Mesodermal cell (in vitro differentiated cells): ENCODE measurements around the gene GRIPAP1. TPM values are rescaled to one million over a fixed set of nuclear protein-coding genes. Genes with fewer than 3 reads are reported as not detected.

ENCODE experiments used
- H3K27ac ChIP-seq: 2 replicates; pipeline ENCODE4 v1.7.0; 2013; ENCODE audit warnings: mild to moderate bottlenecking, low read depth, low read length, moderate library complexity; ENCODE audit not compliant: severe bottlenecking
- H3K36me3 ChIP-seq: 2 replicates; pipeline ENCODE4 v1.7.1; 2013; ENCODE audit warnings: mild to moderate bottlenecking, low read length, moderate library complexity; ENCODE audit not compliant: control insufficient read depth, insufficient read depth
- H3K4me1 ChIP-seq: one replicate; pipeline ENCODE4 v1.7.1; 2013; ENCODE audit warnings: mild to moderate bottlenecking, low read length; ENCODE audit not compliant: insufficient read depth, control insufficient read depth, poor library complexity, severe bottlenecking
- H3K4me3 ChIP-seq: 2 replicates; pipeline ENCODE4 v1.7.0; 2013; ENCODE audit warnings: low read length, control low read depth, mild to moderate bottlenecking; ENCODE audit not compliant: insufficient read depth, poor library complexity, severe bottlenecking; ENCODE audit errors: extremely low read depth
- H3K9me3 ChIP-seq: 2 replicates; pipeline ENCODE4 v1.7.1; 2013; ENCODE audit warnings: mild to moderate bottlenecking, low read length, moderate library complexity; ENCODE audit not compliant: control insufficient read depth
- WGBS, 2 experiments: methylation state at CpG; one replicate each; pipeline ENCODE4 v1.1.5; 2013; ENCODE audit warnings: missing lambda C conversion rate in 2 of 2; ENCODE audit not compliant: insufficient coverage in 2 of 2; 5-methylcytosine and 5-hydroxymethylcytosine counted together
- polyA plus RNA-seq, 2 experiments: library from polyadenylated mRNA; stranded (reverse); fragments of 50-300 nt; gene quantifications; one replicate each; pipeline ENCODE4 v1.2.3, GENCODE V29; 2013

The GRIPAP1 gene
- 29.5 TPM for polyA plus RNA-seq (2013, experiment 1 of 2)
- 27.6 TPM for polyA plus RNA-seq (2013, experiment 2 of 2)

DNA sequence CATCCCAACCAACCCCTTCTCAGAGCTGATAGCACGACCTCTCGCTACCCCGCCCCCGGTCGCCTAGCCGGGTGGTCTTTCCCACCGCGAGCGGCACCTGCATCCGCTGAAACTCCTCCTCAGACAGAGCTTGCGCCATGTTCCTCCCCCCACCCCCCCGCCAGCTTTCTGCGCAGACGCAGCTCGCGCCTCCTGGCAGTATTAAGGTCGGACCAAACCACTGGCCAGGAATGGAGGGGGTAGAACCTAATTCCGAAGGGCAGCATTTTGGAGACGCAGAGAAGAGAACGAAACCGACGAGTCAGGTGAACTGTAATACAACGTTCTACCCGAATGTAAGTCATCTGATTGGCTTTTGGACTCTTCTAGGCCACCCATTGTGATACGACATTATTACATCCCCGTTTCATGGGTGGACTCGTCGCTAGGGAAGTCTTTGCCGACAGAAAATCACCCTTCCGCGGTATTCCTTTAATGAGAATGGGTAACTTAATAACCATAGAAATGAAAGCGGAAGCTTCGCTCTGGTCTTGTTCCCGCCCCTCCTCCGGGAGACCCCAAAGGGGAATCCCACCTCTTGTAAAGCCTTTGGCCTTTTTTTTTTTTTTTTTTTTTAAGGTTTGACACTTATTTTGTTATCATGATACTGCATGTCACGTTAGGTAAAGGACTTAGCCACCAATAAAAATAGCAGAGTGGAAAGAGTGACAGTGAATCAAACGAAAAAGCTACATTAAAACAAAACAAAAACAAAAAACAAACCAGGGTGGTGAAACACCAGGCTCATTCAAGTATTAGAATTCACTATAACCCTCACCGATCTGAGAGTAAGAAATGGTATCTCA is at the start of gene GRIPAP1:
GRIPAP1 (minus strand) TSS at position 174 of the 845 bp plus-strand sequence; CDS start at position 139, 35 bp downstream.
- WGBS, 2 experiments = 0% methylated on average over 2 to 5 of the region's 38 CpGs
- peak within 1 kb of the TSS; percentile 60 for H3K4me3 ChIP-seq
- peak within 1 kb of the TSS; percentile 99 for H3K27ac ChIP-seq
- H3K36me3 ChIP-seq = peaks cover 12% of the 10 kb centered on the region
- peaks cover 3% of the 10 kb centered on the region for H3K4me1 ChIP-seq
- H3K9me3 ChIP-seq = no peaks in the 10 kb centered on the region

- Histone ChIP-seq H3K27ac (peak overlapping the region; percentile 49), H3K4me3 (no peak overlapping the region), H3K4me1 (peaks cover 10% of the 10 kb centered on the region), H3K36me3 (peaks cover 4% of the 10 kb centered on the region), H3K9me3 (no peaks in the 10 kb centered on the region)
- WGBS, 2 experiments = 54% methylated on average over 6 of the region's 13 CpGs; no CpG with 5 or more reads in 1 of the 2 experiments
Observed at GRCh38 chrX:49043987-49044281, 41.9 kb upstream of the GRIPAP1 start.

DNA sequence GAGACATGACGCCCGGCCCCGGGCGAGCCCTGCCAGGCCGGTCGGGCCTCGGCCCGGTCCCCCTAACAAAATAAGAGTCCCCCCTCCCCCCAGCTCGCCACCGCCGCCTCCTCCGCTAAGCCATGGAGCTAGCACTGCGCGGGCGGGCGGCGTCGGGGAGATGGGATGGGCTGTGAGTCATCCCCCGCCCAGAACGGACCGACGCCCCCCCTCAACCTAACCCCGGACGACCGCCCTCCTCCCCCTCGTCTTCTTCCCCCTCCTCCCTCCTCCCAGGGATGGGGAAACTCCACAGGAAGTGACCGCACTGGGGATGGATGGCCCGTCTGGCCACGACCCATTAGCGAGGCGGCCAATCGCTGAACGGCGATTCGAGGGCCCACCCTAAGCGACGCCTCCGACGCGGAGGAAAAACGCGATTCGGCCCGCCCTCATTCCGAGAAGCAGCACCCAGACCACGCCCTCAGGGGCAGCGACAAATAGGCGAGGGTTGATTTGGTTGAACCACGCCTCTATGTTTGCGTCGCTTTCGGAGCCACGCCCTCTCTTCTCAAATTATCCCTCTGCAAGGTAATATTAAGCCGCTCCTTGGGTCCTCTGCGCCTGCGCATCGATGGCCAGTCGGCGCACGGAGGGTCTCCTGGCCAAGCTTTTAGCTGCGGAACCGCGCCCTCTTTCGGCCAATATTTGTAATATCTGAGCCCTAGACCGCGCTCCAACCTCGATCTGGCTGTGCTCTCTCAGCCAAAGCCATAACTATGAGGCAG is 41.3 kb upstream of the GRIPAP1 start, which contains the start of gene TFE3:
TFE3 (minus strand) TSS at position 138 of the 767 bp plus-strand sequence; CDS start at position 7, 131 bp downstream.
- H3K36me3 ChIP-seq = peaks cover 9% of the 10 kb centered on the region
- H3K4me1 ChIP-seq = peaks cover 10% of the 10 kb centered on the region
- peak within 1 kb of the TSS; percentile 71 for H3K4me3 ChIP-seq
- 0% methylated on average over 30 to 36 of the region's 67 CpGs for WGBS, 2 experiments
- H3K27ac ChIP-seq = peak within 1 kb of the TSS; percentile 76
- no peaks in the 10 kb centered on the region for H3K9me3 ChIP-seq

DNA sequence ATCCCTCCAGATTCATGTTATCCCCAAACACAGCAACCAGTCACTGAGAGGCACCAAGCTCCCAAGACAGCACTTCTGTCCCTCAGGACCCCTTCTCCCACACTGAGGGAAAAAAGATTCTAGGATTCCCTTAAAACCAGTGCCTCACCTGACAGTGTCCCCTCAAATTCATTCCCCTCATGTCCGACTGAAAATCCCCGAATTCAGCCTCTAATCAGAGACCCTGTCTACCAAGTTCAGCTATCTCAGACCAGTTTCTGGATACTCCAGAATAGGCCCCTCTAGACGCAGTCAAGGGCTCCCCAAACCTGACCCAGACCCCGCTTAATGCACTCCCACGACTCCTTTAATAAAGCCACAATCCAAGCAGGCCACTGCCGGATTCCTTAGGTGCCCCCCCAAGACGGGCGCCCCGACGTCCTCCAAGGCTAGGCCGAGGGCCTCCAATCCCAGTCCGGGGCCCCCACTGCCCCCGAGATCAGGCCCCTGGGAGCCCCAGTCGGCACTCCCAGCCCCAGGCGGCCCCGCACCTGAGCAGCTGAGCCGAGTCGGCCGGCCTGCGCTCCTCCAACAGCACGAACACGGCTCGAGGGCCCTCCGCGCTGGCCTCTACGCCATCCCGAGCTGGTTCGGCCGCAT is 40.6 kb upstream of the GRIPAP1 start:
- peak overlapping the region; percentile 76 for H3K27ac ChIP-seq
- no peaks in the 10 kb centered on the region for H3K9me3 ChIP-seq
- 0 to 3% methylated on average over 6 to 7 of the region's 29 CpGs for WGBS, 2 experiments
- peaks cover 16% of the 10 kb centered on the region for H3K36me3 ChIP-seq
- H3K4me3 ChIP-seq = peak overlapping the region; percentile 71
- peaks cover 10% of the 10 kb centered on the region for H3K4me1 ChIP-seq

DNA sequence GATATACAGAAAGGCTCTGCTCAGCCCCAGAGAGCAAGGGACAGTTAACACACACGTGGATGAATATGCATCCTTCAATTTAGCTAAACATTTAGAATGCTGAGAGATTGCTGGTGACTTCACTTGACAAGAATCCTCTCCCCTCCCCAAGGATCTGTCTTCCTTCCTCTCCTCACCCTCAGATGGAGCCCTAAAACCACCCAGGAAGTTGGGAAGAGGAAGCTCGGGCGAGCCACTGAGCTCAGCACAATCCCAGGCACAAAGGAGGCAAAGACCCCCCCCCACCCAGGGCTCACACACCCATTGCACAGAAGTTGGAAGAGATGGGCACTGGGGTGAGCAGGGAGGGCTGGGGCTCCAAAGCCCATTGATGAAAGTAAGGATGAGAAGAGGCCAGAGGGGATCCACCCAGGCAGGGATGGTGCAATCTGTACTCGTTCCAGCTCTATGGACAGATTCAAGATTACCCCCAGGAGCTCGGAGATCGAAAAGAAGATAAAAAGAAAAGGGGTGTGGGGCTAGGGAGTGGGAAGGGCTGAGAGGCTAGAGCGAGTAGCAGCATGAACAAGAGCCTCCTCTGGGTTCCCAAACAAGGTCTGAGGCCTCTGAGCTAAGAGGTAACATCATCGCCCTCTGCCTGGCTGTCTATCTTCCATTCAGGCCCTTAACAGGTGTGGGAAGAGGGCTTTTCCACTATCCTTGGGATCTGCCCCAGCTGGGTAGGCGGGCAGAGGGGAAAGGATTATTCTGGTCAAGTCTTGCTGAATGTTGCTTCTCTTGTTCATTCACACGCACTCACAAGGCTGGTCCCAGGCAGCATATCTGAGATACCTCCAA is 39.9 kb upstream of the GRIPAP1 start:
- H3K36me3 ChIP-seq = peaks cover 22% of the 10 kb centered on the region
- peaks cover 10% of the 10 kb centered on the region for H3K4me1 ChIP-seq
- no peaks in the 10 kb centered on the region for H3K9me3 ChIP-seq
- H3K27ac ChIP-seq = peak overlapping the region; percentile 76
- 0% methylated on average over 1 of the region's 10 CpGs for WGBS, 2 experiments
- H3K4me3 ChIP-seq = peak overlapping the region; percentile 71

- H3K27ac ChIP-seq = peak overlapping the region; percentile 85
- 0 to 13% methylated on average over 2 to 3 of the region's 7 CpGs for WGBS, 2 experiments
- peak overlapping the region; percentile 71 for H3K4me3 ChIP-seq
- no peaks in the 10 kb centered on the region for H3K9me3 ChIP-seq
- peaks cover 10% of the 10 kb centered on the region for H3K4me1 ChIP-seq
- peaks cover 30% of the 10 kb centered on the region for H3K36me3 ChIP-seq
Observed at GRCh38 chrX:49040376-49040955, 38.4 kb upstream of the GRIPAP1 start.

DNA sequence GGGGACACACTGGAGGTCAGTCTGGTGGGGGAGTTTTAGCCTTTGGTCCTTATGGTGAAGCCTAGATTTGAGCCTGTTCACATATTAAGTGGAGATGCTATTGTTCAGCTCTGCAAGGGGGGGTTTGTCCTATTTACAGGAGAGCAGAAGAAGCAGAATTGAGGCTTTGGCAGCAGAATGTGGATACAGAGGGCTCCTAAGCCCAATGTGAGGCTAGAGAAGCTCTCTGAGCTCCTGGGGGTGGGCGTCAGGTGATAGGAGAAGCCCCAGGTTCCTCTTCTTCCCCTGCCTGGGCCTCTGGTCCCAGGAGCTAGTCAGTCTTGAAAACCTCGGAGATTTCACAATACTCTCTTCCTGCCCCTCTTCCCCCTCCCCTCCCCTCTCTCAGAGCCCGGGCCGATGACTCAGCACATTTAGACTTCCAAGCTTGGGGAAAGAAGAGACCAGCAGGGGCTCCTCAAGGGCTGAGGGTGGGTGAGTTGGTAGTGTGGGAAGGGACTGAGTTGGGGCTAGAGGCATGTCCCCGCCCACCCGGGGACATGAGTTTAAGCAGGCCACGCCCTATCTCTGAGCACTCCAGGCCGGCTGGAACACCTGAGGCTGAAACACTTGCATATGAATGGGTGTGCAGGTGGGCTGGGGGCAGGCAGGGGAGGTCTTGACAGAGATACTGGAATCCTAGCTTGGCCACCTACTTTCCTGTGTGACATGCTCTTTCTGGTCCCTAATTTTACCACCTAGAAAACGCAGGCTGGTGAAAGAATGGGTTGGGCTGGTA is 37.7 kb upstream of the GRIPAP1 start:
- H3K4me3 ChIP-seq = peak overlapping the region; percentile 71
- peaks cover 10% of the 10 kb centered on the region for H3K4me1 ChIP-seq
- peaks cover 32% of the 10 kb centered on the region for H3K36me3 ChIP-seq
- H3K27ac ChIP-seq = peak overlapping the region; percentile 85
- no peaks in the 10 kb centered on the region for H3K9me3 ChIP-seq
- WGBS, 2 experiments = 0% methylated on average over 1 to 3 of the region's 9 CpGs

DNA sequence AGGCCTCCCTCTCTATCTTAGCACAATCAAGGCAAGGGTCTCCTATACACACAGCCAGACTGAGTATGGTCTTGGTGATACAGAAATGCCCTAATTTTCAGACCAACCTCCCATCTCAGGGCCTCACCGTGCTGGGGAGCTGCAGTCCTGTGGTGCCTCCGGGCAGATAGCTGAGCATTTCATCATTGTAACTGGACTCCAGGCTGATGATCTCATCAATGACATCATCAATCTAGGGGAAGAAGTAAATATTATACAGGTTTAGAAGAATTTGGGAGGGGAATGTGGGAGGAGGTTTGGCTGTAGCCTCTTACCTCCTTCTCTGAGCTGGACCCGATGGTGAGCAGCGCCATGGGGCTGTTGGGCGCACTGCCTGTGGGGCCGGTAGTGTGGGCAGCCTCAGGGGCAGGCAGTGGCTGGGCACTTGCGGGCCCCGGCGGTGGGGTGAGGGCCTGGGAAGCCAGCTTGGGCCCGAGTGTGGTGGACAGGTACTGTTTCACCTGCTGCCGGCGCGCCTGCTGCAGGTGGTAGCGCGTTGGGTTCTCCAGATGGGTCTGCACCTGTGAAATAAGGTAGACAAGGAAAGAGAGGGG is 35.9 kb upstream of the GRIPAP1 start:
- Histone ChIP-seq H3K9me3 (no peaks in the 10 kb centered on the region), H3K4me1 (peaks cover 10% of the 10 kb centered on the region), H3K4me3 (no peak overlapping the region), H3K36me3 (peaks cover 50% of the 10 kb centered on the region), H3K27ac (no peak overlapping the region)
- 100% methylated on average over 1 to 4 of the region's 15 CpGs for WGBS, 2 experiments

DNA sequence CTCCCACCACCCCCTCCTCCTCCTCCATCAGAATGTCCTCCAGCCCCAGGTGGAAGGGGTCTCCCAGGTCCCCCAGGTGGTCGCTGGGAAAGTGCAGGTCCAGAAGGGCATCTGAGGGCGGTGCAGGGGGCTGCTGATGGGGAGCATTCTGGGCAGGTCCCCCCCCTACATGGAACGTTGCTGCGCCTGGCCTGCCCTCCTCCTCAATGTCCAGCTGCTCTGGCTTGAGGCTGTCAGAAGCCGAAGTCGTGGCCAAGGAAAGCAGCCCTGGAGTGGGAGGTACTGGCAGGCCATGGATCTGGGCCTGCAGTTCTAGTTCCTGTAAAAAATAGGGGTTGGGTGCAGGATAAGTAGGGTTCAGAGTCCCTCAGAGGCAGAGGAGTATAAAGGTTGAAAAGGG is 28.2 kb upstream of the GRIPAP1 start:
- 100% methylated on average over 1 of the region's 6 CpGs; no CpG with 5 or more reads in 1 of the 2 experiments for WGBS, 2 experiments
- no peak overlapping the region for H3K4me3 ChIP-seq
- H3K9me3 ChIP-seq = no peaks in the 10 kb centered on the region
- no peak overlapping the region for H3K27ac ChIP-seq
- no peaks in the 10 kb centered on the region for H3K4me1 ChIP-seq
- H3K36me3 ChIP-seq = peaks cover 42% of the 10 kb centered on the region
